Tibial nerve (tissue), 4 donors: ENCODE measurements around the gene GPR32. TPM values are rescaled to one million over a fixed set of nuclear protein-coding genes. Genes with fewer than 3 reads are reported as not detected.

ENCODE experiments used
- DNase-seq, 2 donors: peaks; one replicate each; pipeline ENCODE4 v3.0.0-alpha.2; 2019; ENCODE audit warnings: low spot score in 2 of 2
- H3K27ac ChIP-seq, 4 donors: fragments of 200-600 bp; sonication (generic) in 3 of 4; one replicate each; pipeline ENCODE4 v1.5.1; 2017 to 2019; ENCODE audit warnings: mild to moderate bottlenecking in 1 of 4
- H3K27me3 ChIP-seq, 2 donors: fragments of 200-600 bp; sonication (generic) in 1 of 2; one replicate each; pipeline versions ENCODE4 v1.5.1 to v1.6.0; 2017 to 2019
- H3K36me3 ChIP-seq, 3 donors: fragments of 200-600 bp; sonication (generic); one replicate each; pipeline ENCODE4 v1.5.1; 2018 to 2019
- H3K4me1 ChIP-seq, 4 donors: fragments of 200-600 bp; sonication (generic) in 3 of 4; one replicate each; pipeline ENCODE4 v1.5.1; 2017 to 2019
- H3K4me3 ChIP-seq, 4 donors: fragments of 200-600 bp; sonication (generic) in 3 of 4; one replicate each; pipeline ENCODE4 v1.5.1; 2017 to 2019; ENCODE audit warnings: mild to moderate bottlenecking in 1 of 4, moderate library complexity in 1 of 4
- H3K9me3 ChIP-seq, 4 donors: fragments of 200-600 bp; sonication (generic) in 3 of 4; one replicate each; pipeline ENCODE4 v1.5.1; 2017 to 2019
- EP300 ChIP-seq, 2 donors: sonication (generic); formaldehyde crosslinking; IDR thresholded peaks; one replicate each; pipeline ENCODE4 v1.6.1; 2017; ENCODE audit warnings: antibody characterized with exemption in 2 of 2, mild to moderate bottlenecking in 1 of 2
- POLR2A ChIP-seq, 2 donors: fragments of 450-650 bp; IDR thresholded peaks; one replicate each; pipeline ENCODE4 v1.6.1; 2017; ENCODE audit warnings: antibody characterized with exemption in 2 of 2, mild to moderate bottlenecking in 2 of 2, moderate library complexity in 2 of 2
- WGBS, 2 donors: methylation state at CpG; one replicate each; pipeline ENCODE4 v1.1.5; 2018; 5-methylcytosine and 5-hydroxymethylcytosine counted together
- small RNA-seq: library from RNA; depleted of rRNA; stranded (forward); fragments of <200 nt; gene quantifications from one replicate; pipeline ENCODE3, GENCODE V24; 2016
- total RNA-seq, 4 donors: library from RNA; depleted of rRNA; stranded (reverse); fragments of >200 nt; gene quantifications; one replicate each; pipeline ENCODE4 v1.1.0, GENCODE V29; 2016
- TF ChIP-seq, protein P1 (sequence below), 5 experiments: fragments of 200-600 bp in 3 of 5; fragments of 450-650 bp in 2 of 5; sonication (generic) in 3 of 5; IDR thresholded peaks; one replicate each; pipeline ENCODE4 v1.5.1; 2016 to 2019; ENCODE audit warnings: antibody characterized with exemption in 5 of 5, mild to moderate bottlenecking in 3 of 5, moderate library complexity in 2 of 5

Gene GPR32
- total RNA-seq, 4 donors from 2014 or later: not detected

DNA sequence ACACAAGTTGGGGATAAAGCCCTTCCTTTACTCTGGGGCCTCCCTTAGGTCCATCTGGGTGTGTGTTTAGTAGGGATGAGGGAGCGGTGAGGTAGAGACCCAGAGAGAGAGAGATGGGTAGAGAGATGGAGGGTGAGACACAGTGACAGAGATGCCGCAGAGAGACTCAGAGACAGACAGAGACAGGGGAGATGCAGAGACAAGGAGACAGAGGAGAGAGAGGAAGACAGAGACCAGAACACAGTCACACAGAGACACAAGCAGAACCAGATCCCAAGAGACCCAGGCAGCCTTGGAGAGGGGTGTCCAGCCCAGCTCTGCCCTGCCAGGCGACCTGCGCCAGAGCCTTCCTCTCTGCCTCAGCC is 51.0 kb downstream of the GPR32 start:
- no peak for DNase-seq
- Histone ChIP-seq H3K4me1 (peaks cover 0 to 20% (median 2%) of the 10 kb centered on the region in 4 donors), H3K4me3 (no peak overlapping the region), H3K27me3 (peaks cover 0 to 78% of the 10 kb centered on the region in 2 donors), H3K36me3 (no peaks in the 10 kb centered on the region), H3K9me3 (no peaks in the 10 kb centered on the region), H3K27ac (no peak overlapping the region)
- WGBS, 2 donors: 66 to 72% methylated on average over 4 of the region's 4 CpGs
- TF ChIP-seq POLR2A (IDR thresholded peaks at IDR 0.05): no peak
- TF ChIP-seq, protein P1, sequence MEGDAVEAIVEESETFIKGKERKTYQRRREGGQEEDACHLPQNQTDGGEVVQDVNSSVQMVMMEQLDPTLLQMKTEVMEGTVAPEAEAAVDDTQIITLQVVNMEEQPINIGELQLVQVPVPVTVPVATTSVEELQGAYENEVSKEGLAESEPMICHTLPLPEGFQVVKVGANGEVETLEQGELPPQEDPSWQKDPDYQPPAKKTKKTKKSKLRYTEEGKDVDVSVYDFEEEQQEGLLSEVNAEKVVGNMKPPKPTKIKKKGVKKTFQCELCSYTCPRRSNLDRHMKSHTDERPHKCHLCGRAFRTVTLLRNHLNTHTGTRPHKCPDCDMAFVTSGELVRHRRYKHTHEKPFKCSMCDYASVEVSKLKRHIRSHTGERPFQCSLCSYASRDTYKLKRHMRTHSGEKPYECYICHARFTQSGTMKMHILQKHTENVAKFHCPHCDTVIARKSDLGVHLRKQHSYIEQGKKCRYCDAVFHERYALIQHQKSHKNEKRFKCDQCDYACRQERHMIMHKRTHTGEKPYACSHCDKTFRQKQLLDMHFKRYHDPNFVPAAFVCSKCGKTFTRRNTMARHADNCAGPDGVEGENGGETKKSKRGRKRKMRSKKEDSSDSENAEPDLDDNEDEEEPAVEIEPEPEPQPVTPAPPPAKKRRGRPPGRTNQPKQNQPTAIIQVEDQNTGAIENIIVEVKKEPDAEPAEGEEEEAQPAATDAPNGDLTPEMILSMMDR (IDR thresholded peaks at IDR 0.05): no peak
- TF ChIP-seq EP300 (IDR thresholded peaks at IDR 0.05): no peak

Small RNA genes lying within 50 kb of the gene (small RNA-seq; reads per million reads assigned to genes)
- gene SNORD88A (130 reads per million, percentile 96 among the genes with 10 or more reads in this experiment), gene SNORD88B (not detected), gene SNORD88C (not detected)

Other genes starting within 250 kb of the GPR32 start
- gene LRRC4B, start 202.0 kb upstream of the GPR32 start, total RNA-seq: 1 to 10 TPM; 1.0 to 3.7 (median 2.8) TPM
- not detected for gene SYT3, start 130.6 kb upstream of the GPR32 start, total RNA-seq
- not detected for gene C19orf81, start 121.0 kb upstream of the GPR32 start, total RNA-seq
- gene SHANK1, start 50.7 kb upstream of the GPR32 start, total RNA-seq: 1 to 10 TPM in 1 of 4 donors, under 1 TPM in 2, not detected in 1; 0.21 to 3.3 (median 0.30) TPM
- gene CLEC11A, start 47.1 kb upstream of the GPR32 start, total RNA-seq: 10 to 100 TPM; 13.3 to 53.1 (median 25.9) TPM
- not detected for gene ACP4, start 20.0 kb downstream of the GPR32 start, total RNA-seq
- 1 to 10 TPM in 2 of 4 donors, under 1 TPM in 1, not detected in 1; 0.78 to 1.8 (median 1.5) TPM for gene KLK1, start 53.3 kb downstream of the GPR32 start, total RNA-seq
- not detected for gene KLK15, start 63.1 kb downstream of the GPR32 start, total RNA-seq
- gene KLK3, start 84.5 kb downstream of the GPR32 start, total RNA-seq: not detected
- gene KLK2, start 103.0 kb downstream of the GPR32 start, total RNA-seq: not detected
- gene KLK4, start 140.9 kb downstream of the GPR32 start, total RNA-seq: 1 to 10 TPM in 1 of 4 donors, under 1 TPM in 1, not detected in 2; 0.59 to 1.2 TPM
- not detected for gene KLK5, start 182.6 kb downstream of the GPR32 start, total RNA-seq
- 1 to 10 TPM in 3 of 4 donors, not detected in 1; 2.1 to 5.9 (median 2.5) TPM for gene KLK6, start 199.1 kb downstream of the GPR32 start, total RNA-seq
- 1 to 10 TPM in 3 of 4 donors, under 1 TPM in 1; 0.90 to 7.6 (median 4.6) TPM for gene KLK7, start 213.5 kb downstream of the GPR32 start, total RNA-seq
- 1 to 10 TPM in 3 of 4 donors, not detected in 1; 1.6 to 2.2 (median 1.9) TPM for gene KLK8, start 231.1 kb downstream of the GPR32 start, total RNA-seq
- 1 to 10 TPM in 2 of 4 donors, under 1 TPM in 1, not detected in 1; 0.22 to 3.1 (median 1.4) TPM for gene KLK10, start 249.2 kb downstream of the GPR32 start, total RNA-seq